ENCODE measurements around the gene WNT9B.

WNT9B gene

GRCh38 chr17:46851029-46851741 lies at the start of gene WNT9B:
WNT9B (plus strand) TSS chr17:46851583; CDS start chr17:46851639, 56 bp downstream.
- peak; percentile 30 for DNase-seq

GRCh38 chr17:46802800-46803199 lies 48.6 kb upstream of the WNT9B start:
- DNase-seq = no peak

- DNase-seq = no peak
Observed at GRCh38 chr17:46803544-46803943, 47.8 kb upstream of the WNT9B start.

GRCh38 chr17:46805771-46806170 lies 45.6 kb upstream of the WNT9B start:
- no peak for DNase-seq

- DNase-seq = no peak
Observed at GRCh38 chr17:46809110-46809571, 42.2 kb upstream of the WNT9B start.

- no peak for DNase-seq
Observed at GRCh38 chr17:46810837-46811236, 40.5 kb upstream of the WNT9B start.

- no peak for DNase-seq
Observed at GRCh38 chr17:46811978-46812583, 39.3 kb upstream of the WNT9B start.

GRCh38 chr17:46812624-46813318 lies 38.6 kb upstream of the WNT9B start:
- no peak for DNase-seq

GRCh38 chr17:46813920-46814319 lies 37.5 kb upstream of the WNT9B start:
- no peak for DNase-seq

GRCh38 chr17:46814446-46814845 lies 36.9 kb upstream of the WNT9B start:
- no peak for DNase-seq

GRCh38 chr17:46815474-46816353 lies 35.7 kb upstream of the WNT9B start:
- no peak for DNase-seq

GRCh38 chr17:46817151-46817900 lies 34.1 kb upstream of the WNT9B start:
- no peak for DNase-seq

- no peak for DNase-seq
Observed at GRCh38 chr17:46817901-46818209, 33.5 kb upstream of the WNT9B start.

GRCh38 chr17:46818316-46818928 lies 33.0 kb upstream of the WNT9B start, which contains the start of gene WNT3:
WNT3 (minus strand) TSS chr17:46818692; CDS start chr17:46818597, 95 bp downstream.
- DNase-seq = peak; percentile 75

- DNase-seq = peak; percentile 36
Observed at GRCh38 chr17:46818929-46819859, 32.2 kb upstream of the WNT9B start.

- no peak for DNase-seq
Observed at GRCh38 chr17:46819906-46820351, 31.5 kb upstream of the WNT9B start.

GRCh38 chr17:46820592-46821450 lies 30.6 kb upstream of the WNT9B start:
- DNase-seq = no peak

GRCh38 chr17:46821482-46822387 lies 29.6 kb upstream of the WNT9B start:
- no peak for DNase-seq
